HepG2 (cell line): Measurements from ENCODE around the gene CDC34. TPM values are rescaled to one million over a fixed set of nuclear protein-coding genes. Genes with fewer than 3 reads are reported as not detected.

Source experiments
- ATAC-seq: fragments of 200-7000 bp; cut with Tn5 transposase; 3 replicates; pipeline ENCODE4 v1.9.1; 2020; ENCODE audit warnings: mild to moderate bottlenecking, moderate library complexity
- BruUV-seq: library from RNA; stranded (reverse); fragments of 400-500 nt; replicated peaks from 2 replicates; lab custom pipeline; 2021; lab: Mats Ljungman, UMichigan
- CTCF ChIA-PET: fragments of 300-600 bp; formaldehyde crosslinking; extraction: SDS; loops from one replicate; lab custom pipeline; 2021; ENCODE audit warnings: low total read pairs, inconsistent platforms, low intra/inter-chr PET ratio; lab: Yijun Ruan, JAX
- POLR2A ChIA-PET: fragments of 350-600 bp; sonication (Branson Sonifier 250); formaldehyde crosslinking; loops from one replicate; lab custom pipeline; 2020; ENCODE audit warnings: antibody characterized with exemption, inconsistent platforms; lab: Yijun Ruan, JAX
- DNase-seq: peaks from one replicate; pipeline ENCODE4 v3.0.0-alpha.2; 2015; ENCODE audit warnings: low spot score
- FAIRE-seq: peaks from 3 replicates; lab custom pipeline; 2011; peaks lifted over from hg19 to GRCh38; lab: Jason Lieb, UNC
- H2AFZ ChIP-seq: one replicate; pipeline ENCODE4 v1.6.1; 2011; ENCODE audit warnings: low read length, inconsistent platforms
- H3K27ac ChIP-seq: fragments of 300-600 bp; 3 replicates; pipeline ENCODE4 v1.8.0; 2011; ENCODE audit warnings: mixed run types, mild to moderate bottlenecking, mixed read lengths, low read length, inconsistent platforms; ENCODE audit not compliant: insufficient read depth; ENCODE audit errors: extremely low read length
- H3K27me3 ChIP-seq, 2 experiments: fragments of 200-600 bp in 1 of 2; 2 replicates in 1 of 2; 3 replicates in 1 of 2; pipeline versions ENCODE4 v1.6.0 to v1.8.0; 2011; ENCODE audit warnings: low read length in 2 of 2, mild to moderate bottlenecking in 2 of 2, moderate library complexity in 2 of 2, inconsistent platforms in 1 of 2; ENCODE audit not compliant: insufficient read depth in 2 of 2, control insufficient read depth in 1 of 2
- H3K36me3 ChIP-seq, 2 experiments: fragments of 200-600 bp in 1 of 2; replicated peaks in 1 of 2; 2 replicates in 1 of 2; 3 replicates in 1 of 2; pipeline versions ENCODE4 v1.5.1 to v1.8.0; 2011; ENCODE audit warnings: low read length in 2 of 2, inconsistent platforms in 1 of 2; ENCODE audit not compliant: insufficient read depth in 2 of 2, control insufficient read depth in 1 of 2
- H3K4me1 ChIP-seq: 2 replicates; pipeline ENCODE4 v1.5.1; 2012; ENCODE audit warnings: low read length, inconsistent platforms; ENCODE audit not compliant: insufficient read depth
- H3K4me2 ChIP-seq: 2 replicates; pipeline ENCODE4 v1.6.0; 2011; ENCODE audit warnings: low read depth, low read length, inconsistent platforms
- H3K4me3 ChIP-seq, 3 experiments: fragments of 200-600 bp in 1 of 3; sonication (generic), shearing (Covaris generic) in 1 of 3; replicated peaks in 1 of 3; 2 replicates each; pipeline ENCODE4 v1.5.1; 2011 to 2016; ENCODE audit warnings: low read length in 3 of 3, inconsistent platforms in 2 of 3, low read depth in 2 of 3, mild to moderate bottlenecking in 2 of 3, control low read depth in 1 of 3, mixed read lengths in 1 of 3; ENCODE audit not compliant: insufficient read depth in 1 of 3
- H3K79me2 ChIP-seq: one replicate; pipeline ENCODE4 v1.6.1; 2011; ENCODE audit warnings: low read length, inconsistent platforms; ENCODE audit not compliant: insufficient read depth
- H3K9ac ChIP-seq: 2 replicates; pipeline ENCODE4 v1.6.0; 2011; ENCODE audit warnings: mild to moderate bottlenecking, low read depth, low read length, inconsistent platforms; ENCODE audit not compliant: insufficient read depth
- H3K9me3 ChIP-seq: 2 replicates; pipeline ENCODE4 v1.5.1; 2012; ENCODE audit warnings: mild to moderate bottlenecking, low read length
- H4K20me1 ChIP-seq: 2 replicates; pipeline ENCODE4 v1.6.0; 2011; ENCODE audit warnings: inconsistent platforms, mild to moderate bottlenecking, low read length, moderate library complexity; ENCODE audit not compliant: insufficient read depth
- ATAD3A ChIP-seq: sonication (generic); formaldehyde crosslinking; IDR thresholded peaks from 2 replicates; pipeline ENCODE4 v1.4.0; 2020; ENCODE audit warnings: missing genetic modification reagents
- CBX5 ChIP-seq: sonication (generic); formaldehyde crosslinking; IDR thresholded peaks from 2 replicates; pipeline ENCODE4 v1.4.0; 2020; ENCODE audit warnings: missing genetic modification reagents, borderline replicate concordance
- HNF1B ChIP-seq: sonication (generic); formaldehyde crosslinking; IDR thresholded peaks from 2 replicates; pipeline ENCODE4 v1.5.1; 2020; ENCODE audit warnings: mild to moderate bottlenecking, moderate library complexity, missing genetic modification reagents
- NONO ChIP-seq, 2 experiments: fragments of 450-650 bp in 1 of 2; sonication (generic) in 1 of 2; formaldehyde crosslinking in 1 of 2; IDR thresholded peaks in 1 of 2; conservative IDR thresholded peaks in 1 of 2; 2 replicates each; pipeline versions ENCODE4 v1.6.1 to v1.8.0; 2017 to 2022; ENCODE audit warnings: mild to moderate bottlenecking in 1 of 2, missing genetic modification reagents in 1 of 2, moderate library complexity in 1 of 2
- POLR2A ChIP-seq, 2 experiments: IDR thresholded peaks; 2 replicates each; pipeline ENCODE4 v1.6.1; 2011; ENCODE audit warnings: low read depth in 2 of 2, low read length in 2 of 2, mild to moderate bottlenecking in 1 of 2, moderate library complexity in 1 of 2; ENCODE audit not compliant: insufficient read depth in 1 of 2
- POLR2AphosphoS5 ChIP-seq: IDR thresholded peaks from 2 replicates; pipeline ENCODE4 v1.6.1; 2012; ENCODE audit warnings: low read depth, low read length
- SMYD3 ChIP-seq: sonication (generic); formaldehyde crosslinking; IDR thresholded peaks from 2 replicates; pipeline ENCODE4 v1.8.1; 2023; ENCODE audit warnings: mild to moderate bottlenecking, missing genetic modification reagents
- SP1 ChIP-seq, 2 experiments: fragments of 450-650 bp in 1 of 2; sonication (generic) in 1 of 2; formaldehyde crosslinking in 1 of 2; IDR thresholded peaks; 2 replicates each; pipeline versions ENCODE4 v1.4.0 to v1.6.1; 2016 to 2020; ENCODE audit warnings: missing genetic modification reagents in 1 of 2
- SP4 ChIP-seq: sonication (generic); formaldehyde crosslinking; IDR thresholded peaks from 2 replicates; pipeline ENCODE4 v1.8.1; 2023; ENCODE audit warnings: mild to moderate bottlenecking, missing genetic modification reagents
- ZNF296 ChIP-seq: sonication (generic); formaldehyde crosslinking; conservative IDR thresholded peaks from 2 replicates; pipeline ENCODE4 v1.5.0; 2020; ENCODE audit warnings: mild to moderate bottlenecking, missing genetic modification reagents
- ZNF501 ChIP-seq: sonication (generic); formaldehyde crosslinking; IDR thresholded peaks from 2 replicates; pipeline ENCODE4 v1.5.1; 2020; ENCODE audit warnings: mild to moderate bottlenecking, moderate library complexity, missing genetic modification reagents
- WGBS: methylation state at CpG from one replicate; pipeline ENCODE4 v1.1.6; 2017; ENCODE audit warnings: low lambda C conversion rate; 5-methylcytosine and 5-hydroxymethylcytosine counted together
- in situ Hi-C: cut with HindIII; loops from 2 replicates; pipeline ENCODE4 v1.10.0; 2017; ENCODE audit warnings: low pct_unique_long_range_greater_than_20kb; ENCODE audit not compliant: extremely low pct_ligation_motif_present
- intact Hi-C: fragments of 100-400 bp; cut with micrococcal nuclease; formaldehyde crosslinking; loops from one replicate; pipeline ENCODE4 v1.10.0; 2022; ENCODE audit not compliant: unreplicated experiment
- polyA plus RNA-seq, 8 experiments: library from polyadenylated mRNA; depleted of rRNA in 3 of 8; stranded (reverse) in 7 of 8; unstranded in 1 of 8; fragments of >200 nt; fragmentation: Illumina TruSeq in 4 of 8; extraction: Trizol in 4 of 8; gene quantifications; 2 replicates each; pipeline versions ENCODE4 v1.2.1 to v1.2.3, GENCODE V29; 2011 to 2016; ENCODE audit warnings: low read depth in 4 of 8, missing spikeins in 1 of 8, mixed read lengths in 1 of 8; ENCODE audit not compliant: insufficient read depth in 1 of 8
- total RNA-seq, 5 experiments: library from RNA; depleted of rRNA; stranded (reverse); fragments of >200 nt; fragmentation: Illumina TruSeq; extraction: Trizol; gene quantifications; 2 replicates each; pipeline ENCODE4 v1.2.3, GENCODE V29; 2016; ENCODE audit warnings: low read depth in 1 of 5
- TF ChIP-seq, protein P1 (sequence below): sonication (generic); formaldehyde crosslinking; IDR thresholded peaks from 2 replicates; pipeline ENCODE4 v1.9.0; 2021; ENCODE audit warnings: mild to moderate bottlenecking, missing genetic modification reagents

The CDC34 gene
- total and polyA plus RNA-seq, 2 of the 13 experiments (the other 11 are each of a cell fraction or from before 2014, with no cell fraction given) = 138 to 150 TPM

GRCh38 chr19:582497-583197 is 51.1 kb downstream of the CDC34 start (continued):
- TF ChIP-seq, protein P1, sequence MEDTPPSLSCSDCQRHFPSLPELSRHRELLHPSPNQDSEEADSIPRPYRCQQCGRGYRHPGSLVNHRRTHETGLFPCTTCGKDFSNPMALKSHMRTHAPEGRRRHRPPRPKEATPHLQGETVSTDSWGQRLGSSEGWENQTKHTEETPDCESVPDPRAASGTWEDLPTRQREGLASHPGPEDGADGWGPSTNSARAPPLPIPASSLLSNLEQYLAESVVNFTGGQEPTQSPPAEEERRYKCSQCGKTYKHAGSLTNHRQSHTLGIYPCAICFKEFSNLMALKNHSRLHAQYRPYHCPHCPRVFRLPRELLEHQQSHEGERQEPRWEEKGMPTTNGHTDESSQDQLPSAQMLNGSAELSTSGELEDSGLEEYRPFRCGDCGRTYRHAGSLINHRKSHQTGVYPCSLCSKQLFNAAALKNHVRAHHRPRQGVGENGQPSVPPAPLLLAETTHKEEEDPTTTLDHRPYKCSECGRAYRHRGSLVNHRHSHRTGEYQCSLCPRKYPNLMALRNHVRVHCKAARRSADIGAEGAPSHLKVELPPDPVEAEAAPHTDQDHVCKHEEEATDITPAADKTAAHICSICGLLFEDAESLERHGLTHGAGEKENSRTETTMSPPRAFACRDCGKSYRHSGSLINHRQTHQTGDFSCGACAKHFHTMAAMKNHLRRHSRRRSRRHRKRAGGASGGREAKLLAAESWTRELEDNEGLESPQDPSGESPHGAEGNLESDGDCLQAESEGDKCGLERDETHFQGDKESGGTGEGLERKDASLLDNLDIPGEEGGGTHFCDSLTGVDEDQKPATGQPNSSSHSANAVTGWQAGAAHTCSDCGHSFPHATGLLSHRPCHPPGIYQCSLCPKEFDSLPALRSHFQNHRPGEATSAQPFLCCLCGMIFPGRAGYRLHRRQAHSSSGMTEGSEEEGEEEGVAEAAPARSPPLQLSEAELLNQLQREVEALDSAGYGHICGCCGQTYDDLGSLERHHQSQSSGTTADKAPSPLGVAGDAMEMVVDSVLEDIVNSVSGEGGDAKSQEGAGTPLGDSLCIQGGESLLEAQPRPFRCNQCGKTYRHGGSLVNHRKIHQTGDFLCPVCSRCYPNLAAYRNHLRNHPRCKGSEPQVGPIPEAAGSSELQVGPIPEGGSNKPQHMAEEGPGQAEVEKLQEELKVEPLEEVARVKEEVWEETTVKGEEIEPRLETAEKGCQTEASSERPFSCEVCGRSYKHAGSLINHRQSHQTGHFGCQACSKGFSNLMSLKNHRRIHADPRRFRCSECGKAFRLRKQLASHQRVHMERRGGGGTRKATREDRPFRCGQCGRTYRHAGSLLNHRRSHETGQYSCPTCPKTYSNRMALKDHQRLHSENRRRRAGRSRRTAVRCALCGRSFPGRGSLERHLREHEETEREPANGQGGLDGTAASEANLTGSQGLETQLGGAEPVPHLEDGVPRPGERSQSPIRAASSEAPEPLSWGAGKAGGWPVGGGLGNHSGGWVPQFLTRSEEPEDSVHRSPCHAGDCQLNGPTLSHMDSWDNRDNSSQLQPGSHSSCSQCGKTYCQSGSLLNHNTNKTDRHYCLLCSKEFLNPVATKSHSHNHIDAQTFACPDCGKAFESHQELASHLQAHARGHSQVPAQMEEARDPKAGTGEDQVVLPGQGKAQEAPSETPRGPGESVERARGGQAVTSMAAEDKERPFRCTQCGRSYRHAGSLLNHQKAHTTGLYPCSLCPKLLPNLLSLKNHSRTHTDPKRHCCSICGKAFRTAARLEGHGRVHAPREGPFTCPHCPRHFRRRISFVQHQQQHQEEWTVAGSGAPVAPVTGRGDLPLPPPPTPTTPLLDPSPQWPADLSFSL (CRISPR knock-in tag) = no peak

GRCh38 chr19:583198-583967 is 51.8 kb downstream of the CDC34 start:
- POLR2A ChIA-PET = interaction anchor here (1.7 kb wide), 1 partner anchor 9 kb away, joined by 11 read pairs; no protein-coding TSS in a partner anchor
- Histone ChIP-seq H3K27me3 (peaks cover 1 to 9% of the 10 kb centered on the region in 2 experiments), H3K9me3 (no peaks in the 10 kb centered on the region), H4K20me1 (peaks cover 55% of the 10 kb centered on the region), H3K36me3 (peaks cover 21 to 34% of the 10 kb centered on the region in 2 experiments; a peak in 4 of 5 replicates), H3K4me1 (peaks cover 25% of the 10 kb centered on the region), H3K79me2 (peaks cover 14% of the 10 kb centered on the region), H3K9ac (no peak overlapping the region), H3K27ac (no peak overlapping the region), H3K4me2 (no peak overlapping the region), H3K4me3 (no peak overlapping the region), H2AFZ (no peak overlapping the region)
- in situ Hi-C loops (loop anchor here (10.0 kb wide), 1 partner anchor 151 kb away; no protein-coding TSS in a partner anchor), intact Hi-C loops (loop anchor here (10.0 kb wide), 1 partner anchor 81 kb away; the partner anchor contains the start of gene RNF126)
- BruUV-seq = no TSS peak
- CTCF ChIA-PET = interaction anchor here (1.2 to 2.4 kb wide), 3 partner anchors 22 to 82 kb away, joined by 3 to 9 read pairs (median 4); no protein-coding TSS in a partner anchor
- DNase-seq (no peak), ATAC-seq (no peak), FAIRE-seq (no peak)
- 93% methylated on average over 22 of the region's 27 CpGs for whole genome bisulfite sequencing
- no peak for TF ChIP-seq SP1 (IDR thresholded peaks at IDR 0.05)
- no peak for TF ChIP-seq SP1 (CRISPR knock-in tag; IDR thresholded peaks at IDR 0.05)
- TF ChIP-seq HNF1B = peak; percentile 36; the same call in 1 of the 2 replicates
- 0 out of 2 replicates have a peak, but pooled peaks have one; percentile 0 for TF ChIP-seq SP4 (CRISPR knock-in tag)
- TF ChIP-seq POLR2AphosphoS5 = peak; percentile 38
- no peak for TF ChIP-seq SMYD3 (CRISPR knock-in tag)
- TF ChIP-seq NONO (IDR thresholded peaks at IDR 0.05) = no peak
- TF ChIP-seq NONO (CRISPR knock-in tag; conservative IDR thresholded peaks at IDR 0.05) = no peak
- no peak for TF ChIP-seq ZNF296 (CRISPR knock-in tag)
- no peak for TF ChIP-seq ZNF501
- TF ChIP-seq ATAD3A (CRISPR knock-in tag) = no peak
- TF ChIP-seq CBX5 (CRISPR knock-in tag) = no peak
- peak in 1 of 2 experiments; percentile 25; a peak in 1 of 4 replicates for TF ChIP-seq POLR2A (IDR thresholded peaks at IDR 0.05; ENCODE audit: insufficient read depth in 1 of 2, low read depth in 2 of 2, low read length in 2 of 2)
